Mesendoderm (in vitro differentiated cells): Measurements from ENCODE around the gene VPS37B.

Experiments used
- DNase-seq: peaks from one replicate; pipeline ENCODE4 v3.0.0; 2013
- H2AK5ac ChIP-seq: 2 replicates; pipeline ENCODE4 v1.6.1; 2013; ENCODE audit warnings: low read length, inconsistent platforms
- H2BK120ac ChIP-seq: 2 replicates; pipeline ENCODE4 v1.6.1; 2013; ENCODE audit warnings: low read depth, mild to moderate bottlenecking, low read length, moderate library complexity, mixed read lengths
- H2BK15ac ChIP-seq: replicated peaks from 2 replicates; pipeline ENCODE4 v1.6.1; 2013; ENCODE audit warnings: low read depth, mild to moderate bottlenecking, moderate library complexity
- H2BK5ac ChIP-seq: 2 replicates; pipeline ENCODE4 v1.6.1; 2013; ENCODE audit warnings: low read length, inconsistent platforms
- H3K18ac ChIP-seq: 2 replicates; pipeline ENCODE4 v1.6.1; 2013; ENCODE audit warnings: mild to moderate bottlenecking, low read length, mixed read lengths
- H3K23ac ChIP-seq: one replicate; pipeline ENCODE4 v1.6.1; 2013; ENCODE audit warnings: low read length
- H3K27ac ChIP-seq: 2 replicates; pipeline ENCODE4 v1.5.1; 2013; ENCODE audit warnings: low read depth, mild to moderate bottlenecking, inconsistent platforms, low read length, moderate library complexity
- H3K27me3 ChIP-seq: 2 replicates; pipeline ENCODE4 v1.6.1; 2013; ENCODE audit warnings: low read length, control low read depth, mild to moderate bottlenecking, inconsistent platforms; ENCODE audit not compliant: insufficient read depth, poor library complexity
- H3K36me3 ChIP-seq: 2 replicates; pipeline ENCODE4 v1.6.1; 2013; ENCODE audit warnings: low read length, inconsistent platforms; ENCODE audit not compliant: control insufficient read depth, insufficient read depth
- H3K4ac ChIP-seq: one replicate; pipeline ENCODE4 v1.6.1; 2013; ENCODE audit warnings: low read depth, mild to moderate bottlenecking, low read length, moderate library complexity
- H3K4me1 ChIP-seq: 2 replicates; pipeline ENCODE4 v1.6.1; 2013; ENCODE audit warnings: low read depth, low read length, inconsistent platforms; ENCODE audit not compliant: control insufficient read depth
- H3K4me2 ChIP-seq: 2 replicates; pipeline ENCODE4 v1.6.1; 2013; ENCODE audit warnings: low read length
- H3K4me3 ChIP-seq: 2 replicates; pipeline ENCODE4 v1.5.1; 2013; ENCODE audit warnings: mild to moderate bottlenecking, low read length
- H3K56ac ChIP-seq: one replicate; pipeline ENCODE4 v1.6.1; 2013; ENCODE audit warnings: low read length
- H3K79me1 ChIP-seq: 2 replicates; pipeline ENCODE4 v1.6.1; 2013; ENCODE audit warnings: low read length, inconsistent platforms
- H3K79me2 ChIP-seq: 2 replicates; pipeline ENCODE4 v1.6.1; 2013; ENCODE audit warnings: mild to moderate bottlenecking, low read length; ENCODE audit not compliant: control insufficient read depth, insufficient read depth
- H3K9ac ChIP-seq: 2 replicates; pipeline ENCODE4 v1.6.1; 2013; ENCODE audit warnings: low read length, inconsistent platforms
- H4K5ac ChIP-seq: one replicate; pipeline ENCODE4 v1.6.1; 2013; ENCODE audit warnings: low read length
- H4K8ac ChIP-seq: one replicate; pipeline ENCODE4 v1.6.1; 2013; ENCODE audit warnings: low read depth, mild to moderate bottlenecking, control low read depth, low read length, moderate library complexity
- WGBS: extraction: QIAGEN DNeasy Blood & Tissue Kit; methylation state at CpG from one replicate; pipeline ENCODE4 v1.1.7; 2013; ENCODE audit warnings: low lambda C conversion rate, missing lambda C conversion rate; ENCODE audit not compliant: insufficient coverage; ENCODE audit errors: extremely low coverage; 5-methylcytosine and 5-hydroxymethylcytosine counted together

VPS37B gene

GRCh38 chr12:122850695-122851350 lies 45.1 kb downstream of the VPS37B start:
- H4K8ac ChIP-seq, result no peak overlapping the region
- no peak overlapping the region for H3K56ac ChIP-seq
- no peak overlapping the region for H3K4me2 ChIP-seq
- no peak overlapping the region for H4K5ac ChIP-seq
- no peak for DNase-seq
- H2AK5ac ChIP-seq, result no peak overlapping the region
- no peaks in the 10 kb centered on the region for H3K79me1 ChIP-seq
- H3K18ac ChIP-seq, result no peak overlapping the region
- H2BK5ac ChIP-seq, result no peak overlapping the region
- H3K36me3 ChIP-seq, result no peaks in the 10 kb centered on the region
- no peak overlapping the region for H3K4ac ChIP-seq
- no peak overlapping the region for H3K9ac ChIP-seq
- no peak overlapping the region for H3K4me3 ChIP-seq
- no peak overlapping the region for H2BK120ac ChIP-seq
- no peaks in the 10 kb centered on the region for H3K27me3 ChIP-seq
- H3K23ac ChIP-seq, result no peak overlapping the region
- WGBS, result no CpG with 5 or more reads among the region's 27 CpGs
- H3K79me2 ChIP-seq, result no peaks in the 10 kb centered on the region
- no peaks in the 10 kb centered on the region for H3K4me1 ChIP-seq
- no peak overlapping the region for H2BK15ac ChIP-seq
- H3K27ac ChIP-seq, result no peak overlapping the region

- no peak overlapping the region for H3K4ac ChIP-seq
- H3K79me2 ChIP-seq, result no peaks in the 10 kb centered on the region
- no peaks in the 10 kb centered on the region for H3K79me1 ChIP-seq
- no peak overlapping the region for H3K9ac ChIP-seq
- no peak overlapping the region for H2BK15ac ChIP-seq
- DNase-seq, result no peak
- no peak overlapping the region for H3K18ac ChIP-seq
- H3K23ac ChIP-seq, result no peak overlapping the region
- no peak overlapping the region for H3K56ac ChIP-seq
- no CpG with 5 or more reads among the region's 14 CpGs for WGBS
- H3K4me1 ChIP-seq, result no peaks in the 10 kb centered on the region
- no peaks in the 10 kb centered on the region for H3K36me3 ChIP-seq
- H3K4me3 ChIP-seq, result no peak overlapping the region
- no peak overlapping the region for H3K27ac ChIP-seq
- H2BK120ac ChIP-seq, result no peak overlapping the region
- H3K4me2 ChIP-seq, result no peak overlapping the region
- H3K27me3 ChIP-seq, result no peaks in the 10 kb centered on the region
- no peak overlapping the region for H2BK5ac ChIP-seq
- H4K8ac ChIP-seq, result no peak overlapping the region
- no peak overlapping the region for H4K5ac ChIP-seq
- no peak overlapping the region for H2AK5ac ChIP-seq
Measured at GRCh38 chr12:122850048-122850445, 45.9 kb downstream of the VPS37B start.

DNA sequence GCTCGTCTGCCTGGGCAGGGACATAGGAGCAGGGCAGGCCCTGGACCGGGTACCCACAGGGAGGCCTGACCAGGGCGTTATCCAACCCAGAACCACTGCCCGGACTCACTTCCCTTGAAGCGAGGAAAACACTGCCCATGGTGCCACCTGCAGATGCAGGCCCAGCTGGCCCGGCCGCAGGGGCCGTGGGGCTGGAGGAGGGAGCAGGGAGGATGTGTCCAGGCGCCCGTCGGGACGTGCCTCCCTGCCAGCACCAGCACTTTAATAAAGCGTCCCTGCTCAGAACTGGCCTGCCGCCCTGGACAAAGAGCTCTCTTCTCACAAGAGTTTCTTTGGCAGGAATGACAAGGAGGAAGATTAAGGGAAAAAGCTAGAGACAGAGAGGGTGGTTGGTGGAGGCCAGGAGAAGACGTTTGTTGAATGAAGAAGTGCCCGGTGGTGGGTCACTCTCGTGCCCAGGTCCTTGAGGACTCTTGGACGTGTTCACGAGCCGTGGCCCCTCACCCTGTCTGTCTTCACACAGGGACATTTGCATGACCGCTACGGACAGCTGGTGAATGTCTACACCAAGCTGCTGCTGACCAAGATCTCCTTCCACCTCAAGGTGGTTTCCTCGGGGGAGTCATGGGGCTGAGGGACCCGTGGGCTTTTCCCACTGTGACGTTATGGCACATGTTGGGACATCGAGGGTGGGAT lies 46.4 kb downstream of the VPS37B start:
- no peak overlapping the region for H3K18ac ChIP-seq
- no peak overlapping the region for H3K9ac ChIP-seq
- no peak for DNase-seq

DNA sequence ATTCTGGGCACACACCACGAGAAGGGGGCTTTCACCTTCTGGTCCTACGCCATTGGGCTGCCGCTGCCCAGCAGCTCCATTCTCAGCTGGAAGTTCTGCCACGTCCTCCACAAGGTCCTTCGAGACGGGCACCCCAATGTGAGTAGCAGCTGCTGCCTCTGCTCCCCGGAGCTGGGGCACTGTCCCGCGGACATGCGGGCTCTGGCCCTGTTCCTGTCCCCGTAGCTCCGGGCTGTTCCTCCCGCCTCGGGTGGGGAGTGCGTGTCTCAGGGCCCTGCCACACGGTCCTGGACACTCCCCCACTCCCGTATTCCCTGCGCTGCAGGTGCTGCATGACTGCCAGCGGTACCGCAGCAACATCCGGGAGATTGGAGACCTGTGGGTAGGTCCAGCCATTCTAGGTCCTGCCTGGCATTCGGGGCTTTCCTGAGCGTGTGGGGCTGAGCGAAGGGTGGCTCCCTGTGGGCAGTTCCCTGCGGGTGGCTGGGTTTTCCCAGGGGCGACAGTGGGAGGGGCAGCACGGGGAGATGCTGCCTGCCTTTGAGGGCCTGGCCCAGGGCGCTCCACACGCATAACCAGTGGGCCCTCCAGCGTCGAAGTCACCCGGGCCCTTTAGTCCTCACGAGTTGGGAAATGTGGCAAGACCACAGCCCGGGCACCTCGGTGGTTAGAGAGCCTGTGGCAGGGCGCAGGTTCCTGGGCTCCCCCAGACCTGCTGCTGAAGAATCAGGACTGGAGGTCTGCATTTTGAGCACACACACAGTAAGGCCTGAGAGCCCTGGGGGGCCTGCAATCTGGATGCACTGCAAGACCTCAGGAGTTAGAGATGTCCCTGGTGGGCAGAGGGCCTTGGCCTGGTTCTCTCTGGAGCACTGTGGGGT lies 47.2 kb downstream of the VPS37B start:
- no peak overlapping the region for H3K56ac ChIP-seq
- no peaks in the 10 kb centered on the region for H3K79me2 ChIP-seq
- no peak overlapping the region for H3K4me3 ChIP-seq
- no peak overlapping the region for H3K23ac ChIP-seq
- H3K4me1 ChIP-seq, result no peaks in the 10 kb centered on the region
- H3K9ac ChIP-seq, result no peak overlapping the region
- no peak overlapping the region for H3K27ac ChIP-seq
- no peak overlapping the region for H4K5ac ChIP-seq
- no peaks in the 10 kb centered on the region for H3K27me3 ChIP-seq
- no peaks in the 10 kb centered on the region for H3K36me3 ChIP-seq
- no CpG with 5 or more reads among the region's 36 CpGs for WGBS
- no peak overlapping the region for H2BK120ac ChIP-seq
- H3K4ac ChIP-seq, result no peak overlapping the region
- H2BK5ac ChIP-seq, result no peak overlapping the region
- H4K8ac ChIP-seq, result no peak overlapping the region
- H2AK5ac ChIP-seq, result no peak overlapping the region
- H3K18ac ChIP-seq, result no peak overlapping the region
- H3K79me1 ChIP-seq, result no peaks in the 10 kb centered on the region
- H3K4me2 ChIP-seq, result no peak overlapping the region
- no peak for DNase-seq
- H2BK15ac ChIP-seq, result no peak overlapping the region

More for the DNA sequence above, 46.4 kb downstream of the VPS37B start:
- Histone ChIP-seq H3K36me3 (no peaks in the 10 kb centered on the region), H3K27me3 (no peaks in the 10 kb centered on the region), H3K27ac (no peak overlapping the region), H2AK5ac (no peak overlapping the region), H3K23ac (no peak overlapping the region), H2BK120ac (no peak overlapping the region), H4K5ac (no peak overlapping the region), H3K56ac (no peak overlapping the region), H2BK15ac (no peak overlapping the region), H4K8ac (no peak overlapping the region), H3K4ac (no peak overlapping the region), H3K79me2 (no peaks in the 10 kb centered on the region), H3K4me3 (no peak overlapping the region), H2BK5ac (no peak overlapping the region), H3K4me1 (no peaks in the 10 kb centered on the region), H3K79me1 (no peaks in the 10 kb centered on the region), H3K4me2 (no peak overlapping the region)
- WGBS, result no CpG with 5 or more reads among the region's 26 CpGs

DNA sequence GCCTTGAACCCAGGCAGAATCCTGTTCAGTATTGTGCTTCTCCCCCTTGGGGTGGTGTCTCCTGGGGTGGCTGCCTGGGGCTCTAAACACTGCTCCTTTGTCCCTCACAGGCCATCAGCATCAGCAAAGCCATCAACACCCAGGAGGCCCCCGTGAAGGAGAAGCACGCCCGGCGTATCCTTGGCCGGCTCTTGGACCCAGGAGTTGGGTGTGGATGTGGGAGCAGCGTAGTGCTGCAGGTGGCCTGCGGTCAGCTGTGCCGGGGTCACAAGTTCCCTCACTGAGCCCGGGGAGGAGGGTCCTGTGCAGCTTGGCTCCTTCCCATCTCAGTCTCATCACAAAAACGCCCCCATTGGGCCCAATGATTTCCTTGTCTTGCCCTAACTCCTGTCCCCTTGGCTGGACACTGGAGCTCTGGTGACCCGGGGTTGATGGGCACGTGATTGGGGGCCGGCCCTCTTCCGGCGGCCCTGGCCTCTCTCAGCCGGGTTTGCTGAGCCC lies 48.0 kb downstream of the VPS37B start:
- no peak overlapping the region for H3K56ac ChIP-seq
- H3K9ac ChIP-seq, result no peak overlapping the region
- H3K4me1 ChIP-seq, result no peaks in the 10 kb centered on the region
- no peak overlapping the region for H2BK120ac ChIP-seq
- no peak overlapping the region for H3K27ac ChIP-seq
- no peak overlapping the region for H2BK15ac ChIP-seq
- H2BK5ac ChIP-seq, result no peak overlapping the region
- no peak overlapping the region for H3K4ac ChIP-seq
- no peaks in the 10 kb centered on the region for H3K27me3 ChIP-seq
- no peak overlapping the region for H4K5ac ChIP-seq
- no peak overlapping the region for H3K23ac ChIP-seq
- no peak overlapping the region for H3K18ac ChIP-seq
- no CpG with 5 or more reads among the region's 16 CpGs for WGBS
- H3K36me3 ChIP-seq, result no peaks in the 10 kb centered on the region
- H3K79me2 ChIP-seq, result no peaks in the 10 kb centered on the region
- H4K8ac ChIP-seq, result no peak overlapping the region
- no peak for DNase-seq
- H3K4me3 ChIP-seq, result no peak overlapping the region
- no peak overlapping the region for H2AK5ac ChIP-seq
- no peak overlapping the region for H3K4me2 ChIP-seq
- H3K79me1 ChIP-seq, result no peaks in the 10 kb centered on the region
